PC-3 (cell line): ENCODE results near the gene VWA3B. TPM values are rescaled to one million over a fixed set of nuclear protein-coding genes. Genes with fewer than 3 reads are reported as not detected.

Experiments used
- ATAC-seq: fragments of 200-7000 bp; cut with Tn5 transposase; 2 replicates; pipeline ENCODE4 v1.9.1; 2020; ENCODE audit warnings: mild to moderate bottlenecking, moderate library complexity
- BruUV-seq: library from RNA; stranded (reverse); fragments of 400-500 nt; replicated peaks from 2 replicates; lab custom pipeline; 2021; lab: Mats Ljungman, UMichigan
- CTCF ChIA-PET: fragments of 300-600 bp; sonication (Branson Sonifier 250); formaldehyde crosslinking; loops from one replicate; lab custom pipeline; 2022; ENCODE audit warnings: antibody characterized with exemption; lab: Charles Lee
- POLR2A ChIA-PET: fragments of 300-600 bp; sonication (Branson Sonifier 250); formaldehyde crosslinking; loops from one replicate; lab custom pipeline; 2022; ENCODE audit warnings: antibody characterized with exemption; ENCODE audit not compliant: unreplicated experiment; lab: Charles Lee
- DNase-seq: peaks from one replicate; pipeline ENCODE4 v3.0.0-alpha.2; 2015
- H2AFZ ChIP-seq: fragments of 300-600 bp; sonication (generic); 2 replicates; pipeline ENCODE4 v1.6.0; 2016; ENCODE audit warnings: antibody characterized with exemption, low read length
- H3F3A ChIP-seq: fragments of 300-600 bp; sonication (generic); one replicate; pipeline ENCODE4 v1.6.0; 2017; ENCODE audit warnings: antibody characterized with exemption, low read length, control low read depth, mild to moderate bottlenecking; ENCODE audit not compliant: unreplicated experiment
- H3K27ac ChIP-seq: fragments of 300-600 bp; sonication (generic); 2 replicates; pipeline ENCODE4 v1.5.1; 2016; ENCODE audit warnings: mild to moderate bottlenecking, low read length
- H3K27me3 ChIP-seq: fragments of 300-600 bp; sonication (generic); 2 replicates; pipeline ENCODE4 v1.6.1; 2016; ENCODE audit warnings: low read length, mixed read lengths
- H3K36me3 ChIP-seq: fragments of 300-600 bp; sonication (generic); 2 replicates; pipeline ENCODE4 v1.6.1; 2016; ENCODE audit warnings: low read depth, mixed run types, low read length, mixed read lengths
- H3K4me1 ChIP-seq: fragments of 300-600 bp; sonication (generic); 2 replicates; pipeline ENCODE4 v1.5.1; 2016; ENCODE audit warnings: low read length; ENCODE audit not compliant: insufficient read depth
- H3K4me2 ChIP-seq: fragments of 300-600 bp; sonication (generic); 2 replicates; pipeline ENCODE4 v1.6.0; 2016; ENCODE audit warnings: low read length
- H3K4me3 ChIP-seq: fragments of 300-600 bp; sonication (generic); 2 replicates; pipeline ENCODE4 v1.5.1; 2016; ENCODE audit warnings: mild to moderate bottlenecking, low read length, mixed read lengths
- H3K79me2 ChIP-seq: fragments of 300-600 bp; sonication (generic); 2 replicates; pipeline ENCODE4 v1.6.1; 2017; ENCODE audit warnings: low read length, mixed read lengths
- H3K9ac ChIP-seq: fragments of 300-600 bp; sonication (generic); 2 replicates; pipeline ENCODE4 v1.6.0; 2016; ENCODE audit warnings: mild to moderate bottlenecking, low read length
- H3K9me2 ChIP-seq: fragments of 300-600 bp; sonication (generic); replicated peaks from 2 replicates; pipeline ENCODE4 v1.6.1; 2016; ENCODE audit warnings: mixed run types, low read length, mixed read lengths
- H3K9me3 ChIP-seq: fragments of 300-600 bp; sonication (generic); 2 replicates; pipeline ENCODE4 v1.6.1; 2016; ENCODE audit warnings: low read length, mixed read lengths
- H4K20me1 ChIP-seq: fragments of 300-600 bp; sonication (generic); 2 replicates; pipeline ENCODE4 v1.6.1; 2016; ENCODE audit warnings: low read length, mixed read lengths
- CTCF ChIP-seq: fragments of 300-600 bp; sonication (generic); conservative IDR thresholded peaks from 2 replicates; pipeline ENCODE4 v1.5.1; 2017; ENCODE audit warnings: antibody characterized with exemption, low read depth, mild to moderate bottlenecking, low read length
- EZH2 ChIP-seq: fragments of 300-600 bp; sonication (generic); IDR thresholded peaks from one replicate; pipeline ENCODE4 v1.6.1; 2017; ENCODE audit warnings: antibody characterized with exemption, mild to moderate bottlenecking, low read length; ENCODE audit not compliant: unreplicated experiment
- EZH2phosphoT487 ChIP-seq: fragments of 300-600 bp; sonication (generic); IDR thresholded peaks from 2 replicates; pipeline ENCODE4 v1.6.1; 2018; ENCODE audit warnings: mild to moderate bottlenecking, antibody characterized with exemption, low read length, borderline replicate concordance
- intact Hi-C: fragments of 100-400 bp; cut with micrococcal nuclease; formaldehyde crosslinking; loops from 2 replicates; pipeline ENCODE4 v1.9.0; 2023
- total RNA-seq: library from RNA; depleted of rRNA; stranded (reverse); fragments of >200 nt; gene quantifications from 2 replicates; pipeline ENCODE4 v1.2.3, GENCODE V29; 2014

VWA3B gene
- total RNA-seq, 1 experiment from 2014 or later, result not detected

GRCh38 chr2:98219152-98219551 is 132.2 kb downstream of the VWA3B start:
- Histone ChIP-seq H3K4me3 (no peak overlapping the region), H3K79me2 (no peaks in the 10 kb centered on the region), H3K4me1 (no peaks in the 10 kb centered on the region), H3F3A (no peaks in the 10 kb centered on the region), H2AFZ (no peak overlapping the region), H3K9ac (no peak overlapping the region), H3K9me2 (no peaks in the 10 kb centered on the region), H3K9me3 (peaks cover 8% of the 10 kb centered on the region), H3K27ac (no peak overlapping the region), H3K27me3 (peaks cover 7% of the 10 kb centered on the region; the same call in 1 of the 2 replicates), H3K4me2 (no peak overlapping the region), H4K20me1 (no peaks in the 10 kb centered on the region), H3K36me3 (no peaks in the 10 kb centered on the region)
- ATAC-seq, result no peak
- ChIA-PET POLR2A (no interaction called here), CTCF (no interaction called here)
- BruUV-seq, result no TSS peak
- DNase-seq, result no peak
- intact Hi-C loops, result no loop called here
- TF ChIP-seq CTCF, result no peak
- no peak for TF ChIP-seq EZH2phosphoT487
- no peak for TF ChIP-seq EZH2

GRCh38 chr2:98233941-98234340 is 147.0 kb downstream of the VWA3B start:
- H3K79me2 ChIP-seq, result no peaks in the 10 kb centered on the region
- no peaks in the 10 kb centered on the region for H3K9me3 ChIP-seq
- TF ChIP-seq EZH2phosphoT487, result no peak
- TF ChIP-seq EZH2, result no peak
- H3F3A ChIP-seq, result no peaks in the 10 kb centered on the region
- DNase-seq (no peak), ATAC-seq (no peak)
- H3K36me3 ChIP-seq, result no peaks in the 10 kb centered on the region
- H3K4me1 ChIP-seq, result no peaks in the 10 kb centered on the region
- no peak overlapping the region for H2AFZ ChIP-seq
- no peak overlapping the region for H3K4me2 ChIP-seq
- H4K20me1 ChIP-seq, result no peaks in the 10 kb centered on the region
- no peak overlapping the region for H3K4me3 ChIP-seq
- no peak overlapping the region for H3K9ac ChIP-seq
- H3K27ac ChIP-seq, result no peak overlapping the region
- POLR2A ChIA-PET, result no interaction called here
- H3K9me2 ChIP-seq, result no peaks in the 10 kb centered on the region
- CTCF ChIA-PET, result interaction anchor here (0.5 kb wide), 1 partner anchor 76 kb away, joined by 3 read pairs; no protein-coding TSS in a partner anchor
- H3K27me3 ChIP-seq, result no peaks in the 10 kb centered on the region
- BruUV-seq, result no TSS peak
- intact Hi-C loops, result no loop called here

GRCh38 chr2:98234776-98235175 is 147.8 kb downstream of the VWA3B start:
- no peak overlapping the region for H2AFZ ChIP-seq
- no peak overlapping the region for H3K9ac ChIP-seq
- no TSS peak for BruUV-seq
- ATAC-seq (no peak), DNase-seq (no peak)
- H3K9me3 ChIP-seq, result no peaks in the 10 kb centered on the region
- H3K4me1 ChIP-seq, result no peaks in the 10 kb centered on the region
- intact Hi-C loops, result no loop called here
- no peaks in the 10 kb centered on the region for H3K79me2 ChIP-seq
- no peaks in the 10 kb centered on the region for H3K27me3 ChIP-seq
- no peak overlapping the region for H3K27ac ChIP-seq
- H3K36me3 ChIP-seq, result no peaks in the 10 kb centered on the region
- H3F3A ChIP-seq, result no peaks in the 10 kb centered on the region
- ChIA-PET CTCF (no interaction called here), POLR2A (no interaction called here)
- no peak for TF ChIP-seq CTCF
- TF ChIP-seq EZH2phosphoT487, result no peak
- no peak for TF ChIP-seq EZH2
- no peak overlapping the region for H3K4me3 ChIP-seq
- H4K20me1 ChIP-seq, result no peaks in the 10 kb centered on the region
- H3K9me2 ChIP-seq, result no peaks in the 10 kb centered on the region
- no peak overlapping the region for H3K4me2 ChIP-seq
